Duodenal mucosa (tissue), 2 donors: Measurements from ENCODE around the gene TMEM150C.
A peak's percentile ranks its signal among the peaks of the same experiment; 100 is the strongest.

Source experiments
- H3K27ac ChIP-seq: one replicate; pipeline ENCODE4 v1.7.0; 2013; ENCODE audit warnings: low read depth, low read length
- H3K27me3 ChIP-seq, 2 donors: one replicate each; pipeline ENCODE4 v1.7.0; 2013; ENCODE audit warnings: low read length in 2 of 2, control low read depth in 1 of 2; ENCODE audit not compliant: insufficient read depth in 2 of 2, control insufficient read depth in 1 of 2
- H3K36me3 ChIP-seq, 2 donors: one replicate each; pipeline ENCODE4 v1.7.0; 2013; ENCODE audit warnings: low read length in 2 of 2, control low read depth in 1 of 2; ENCODE audit not compliant: insufficient read depth in 2 of 2, control insufficient read depth in 1 of 2
- H3K4me1 ChIP-seq, 2 donors: one replicate each; pipeline ENCODE4 v1.7.0; 2013; ENCODE audit warnings: low read length in 2 of 2, control low read depth in 1 of 2; ENCODE audit not compliant: insufficient read depth in 2 of 2, control insufficient read depth in 1 of 2
- H3K4me3 ChIP-seq, 2 donors: one replicate each; pipeline ENCODE4 v1.7.0; 2013; ENCODE audit warnings: low read length in 2 of 2, low read depth in 1 of 2
- H3K9ac ChIP-seq, 2 donors: one replicate each; pipeline ENCODE4 v1.7.0; 2013; ENCODE audit warnings: low read length in 2 of 2, low read depth in 1 of 2
- H3K9me3 ChIP-seq, 2 donors: one replicate each; pipeline ENCODE4 v1.7.0; 2013; ENCODE audit warnings: low read length in 2 of 2, control low read depth in 1 of 2; ENCODE audit not compliant: control insufficient read depth in 1 of 2

TMEM150C gene

DNA sequence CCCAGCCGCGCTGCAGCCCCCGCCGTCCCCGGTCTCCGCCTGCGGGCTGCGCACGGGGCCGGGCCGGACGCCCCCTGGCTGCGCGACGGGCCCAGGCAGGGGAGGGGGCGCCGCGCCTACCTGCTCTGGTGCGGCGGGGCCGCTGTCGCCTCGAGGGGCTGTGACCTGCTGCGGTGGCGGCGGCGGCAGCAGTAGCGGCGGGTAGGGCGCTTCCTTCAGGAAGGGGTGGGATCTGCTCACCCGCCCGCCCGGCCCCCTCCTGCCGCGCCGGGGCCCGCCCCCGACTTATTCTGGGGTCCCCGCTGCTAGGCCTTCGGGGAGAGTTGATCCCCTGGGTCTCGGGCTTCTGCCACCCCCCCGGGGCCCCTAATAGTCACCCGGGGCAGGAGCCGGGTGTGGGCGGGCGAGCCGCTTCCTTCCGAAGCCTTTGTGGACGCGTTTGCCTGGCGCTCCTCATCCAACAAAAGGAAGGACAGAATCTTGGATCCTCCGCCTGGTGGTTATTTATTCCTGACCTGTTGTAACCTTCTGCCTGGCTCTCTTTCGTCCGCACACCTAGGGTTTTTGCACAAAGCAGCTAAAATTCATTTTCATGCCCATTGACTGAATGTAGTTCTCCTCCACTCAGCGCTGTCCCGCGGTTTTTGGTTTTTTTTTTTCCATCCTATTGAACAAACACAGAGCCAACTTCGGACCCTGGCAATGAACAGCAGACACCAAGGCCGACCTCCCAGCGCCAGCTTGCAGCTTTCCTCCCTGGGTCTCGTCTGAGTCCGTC lies at the start of gene TMEM150C:
TSS of gene TMEM150C (minus strand) at position 203 of the 778 bp plus-strand sequence. CDS start 57,331 bp downstream, outside the sequence.
- Histone ChIP-seq H3K27me3 (peaks cover 0 to 10% of the 10 kb centered on the region in 2 donors), H3K4me3 (peak within 1 kb of the TSS; percentile 66 to 78), H3K27ac (no peak within 1 kb of the TSS), H3K4me1 (peaks cover 16 to 17% of the 10 kb centered on the region in 2 donors), H3K9ac (peak within 1 kb of the TSS; percentile 23 to 54), H3K9me3 (no peaks in the 10 kb centered on the region), H3K36me3 (no peaks in the 10 kb centered on the region)

DNA sequence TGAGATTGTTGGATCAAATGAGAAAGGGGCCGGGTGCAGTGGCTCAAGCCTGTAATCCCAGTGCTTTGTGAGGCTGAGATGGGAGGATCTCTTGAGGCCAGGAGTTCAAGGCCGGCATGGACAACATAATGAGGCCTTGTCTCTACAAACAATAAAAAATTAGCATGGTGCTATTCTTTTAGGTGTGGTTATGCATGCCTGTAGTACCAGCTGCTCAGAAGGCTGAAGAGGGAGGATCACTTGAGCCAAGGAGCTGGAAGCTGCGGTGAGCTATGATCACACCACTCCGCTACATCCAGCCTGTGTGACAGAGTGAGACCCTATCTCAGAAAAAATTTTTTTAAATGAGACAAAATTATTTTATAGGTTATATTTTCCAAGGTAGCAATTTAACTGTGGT lies 49.7 kb upstream of the TMEM150C start:
- H3K9me3 ChIP-seq, result no peaks in the 10 kb centered on the region
- H3K4me1 ChIP-seq, result no peaks in the 10 kb centered on the region
- no peaks in the 10 kb centered on the region for H3K36me3 ChIP-seq
- H3K27ac ChIP-seq, result no peak overlapping the region
- no peak overlapping the region for H3K4me3 ChIP-seq
- H3K27me3 ChIP-seq, result no peaks in the 10 kb centered on the region
- H3K9ac ChIP-seq, result no peak overlapping the region

DNA sequence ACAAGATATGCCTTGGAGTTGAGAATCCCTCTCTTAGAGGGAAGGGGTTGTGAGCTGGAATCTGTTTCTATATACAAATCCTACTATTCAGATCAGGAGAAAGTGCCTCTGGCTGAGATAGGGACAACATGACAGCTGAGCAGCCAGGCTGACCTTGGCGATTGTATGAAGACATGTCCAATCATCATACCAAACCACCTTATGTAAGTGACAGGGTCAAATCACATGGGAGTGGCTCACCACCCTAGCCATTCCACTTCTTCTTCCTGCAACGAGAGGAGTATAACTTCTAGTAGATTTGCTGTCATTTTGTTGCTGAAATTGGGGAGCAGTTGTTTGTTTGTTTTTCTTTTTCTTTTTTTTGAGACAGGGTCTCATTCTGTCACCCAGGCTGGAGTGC lies 48.3 kb upstream of the TMEM150C start:
- Histone ChIP-seq H3K4me1 (no peaks in the 10 kb centered on the region), H3K27ac (no peak overlapping the region), H3K27me3 (no peaks in the 10 kb centered on the region)

DNA sequence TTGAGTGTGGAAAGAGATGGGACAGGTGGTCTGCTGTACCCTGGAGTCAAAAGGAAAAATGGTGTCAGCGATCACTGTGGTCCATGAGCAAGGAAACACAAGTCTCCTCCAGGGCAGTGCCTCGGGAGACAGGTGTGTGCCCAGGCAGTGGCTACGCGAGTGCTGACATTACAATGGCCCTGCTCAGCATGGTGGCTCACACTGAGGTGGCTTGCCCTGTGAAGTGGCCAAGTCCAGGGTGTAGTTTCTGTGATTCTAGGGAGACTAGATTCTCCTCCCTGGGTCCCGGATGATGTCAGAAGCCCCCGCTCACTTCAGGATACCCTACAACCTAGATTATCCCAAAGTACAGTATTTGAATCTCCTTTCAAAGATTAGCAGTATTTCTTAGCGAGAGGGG lies 44.8 kb upstream of the TMEM150C start:
- no peaks in the 10 kb centered on the region for H3K9me3 ChIP-seq
- no peak overlapping the region for H3K27ac ChIP-seq
- H3K27me3 ChIP-seq, result no peaks in the 10 kb centered on the region
- H3K9ac ChIP-seq, result no peak overlapping the region
- H3K4me1 ChIP-seq, result no peaks in the 10 kb centered on the region
- H3K36me3 ChIP-seq, result no peaks in the 10 kb centered on the region
- no peak overlapping the region for H3K4me3 ChIP-seq

More for the DNA sequence above, 48.3 kb upstream of the TMEM150C start:
- H3K4me3 ChIP-seq, result no peak overlapping the region
- H3K36me3 ChIP-seq, result no peaks in the 10 kb centered on the region
- H3K9me3 ChIP-seq, result no peaks in the 10 kb centered on the region
- H3K9ac ChIP-seq, result no peak overlapping the region

DNA sequence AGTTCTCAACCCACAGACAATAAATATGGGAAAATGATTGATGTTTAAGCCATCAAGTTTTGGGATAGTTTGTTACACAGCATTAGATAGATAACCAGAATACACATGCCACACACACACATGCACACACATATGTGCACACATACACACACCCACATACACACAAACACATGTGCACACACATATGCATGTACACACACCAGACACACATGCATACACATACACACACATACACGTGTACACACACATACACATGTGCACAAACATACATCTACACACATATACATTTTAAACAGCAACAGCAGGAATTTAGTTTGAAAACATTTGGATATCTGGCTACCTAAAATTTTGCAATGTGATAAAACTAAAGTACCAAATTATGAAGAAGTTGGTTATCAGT lies 42.7 kb upstream of the TMEM150C start:
- Histone ChIP-seq H3K9ac (no peak overlapping the region), H3K27me3 (no peaks in the 10 kb centered on the region), H3K4me1 (no peaks in the 10 kb centered on the region), H3K27ac (no peak overlapping the region), H3K9me3 (no peaks in the 10 kb centered on the region), H3K36me3 (no peaks in the 10 kb centered on the region), H3K4me3 (no peak overlapping the region)

DNA sequence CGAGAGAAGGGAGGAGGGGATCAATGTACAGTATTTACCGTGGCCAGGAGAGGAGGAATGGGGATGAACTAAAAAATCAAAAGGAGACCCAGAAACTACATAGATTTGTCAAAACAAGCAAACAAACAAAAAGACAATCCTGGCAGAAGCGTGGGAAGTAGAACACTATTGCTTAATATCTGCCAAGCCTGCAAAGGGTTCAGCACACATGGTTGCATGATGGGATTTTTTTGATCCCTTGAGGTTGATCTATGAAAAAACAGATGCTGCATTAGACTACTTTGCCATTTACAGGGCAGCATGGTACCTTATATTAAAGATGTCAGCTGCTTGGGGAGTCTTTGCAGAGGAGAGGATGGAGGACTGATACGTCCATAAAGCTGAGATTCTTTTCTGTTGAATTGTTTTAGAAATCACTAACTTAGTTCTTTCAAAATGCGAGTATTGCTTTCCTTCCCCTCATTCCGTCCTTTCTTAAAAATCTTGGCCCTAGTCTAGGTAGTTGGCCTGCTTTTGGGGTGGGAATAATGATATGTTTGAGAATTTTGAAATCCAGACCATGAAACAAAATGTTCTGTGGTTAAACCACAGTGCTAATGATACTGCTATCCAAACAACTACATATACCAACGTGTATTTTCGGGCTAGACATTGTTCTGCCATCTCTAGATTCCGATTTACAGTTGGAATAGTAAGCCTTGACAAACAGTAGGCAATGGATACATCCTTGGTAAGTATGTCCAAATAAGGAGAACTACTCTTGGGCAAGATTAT lies 39.6 kb upstream of the TMEM150C start:
- H3K9me3 ChIP-seq, result no peaks in the 10 kb centered on the region
- no peak overlapping the region for H3K9ac ChIP-seq
- H3K27ac ChIP-seq, result no peak overlapping the region
- H3K27me3 ChIP-seq, result no peaks in the 10 kb centered on the region
- H3K4me3 ChIP-seq, result no peak overlapping the region
- H3K4me1 ChIP-seq, result no peaks in the 10 kb centered on the region
- H3K36me3 ChIP-seq, result no peaks in the 10 kb centered on the region

DNA sequence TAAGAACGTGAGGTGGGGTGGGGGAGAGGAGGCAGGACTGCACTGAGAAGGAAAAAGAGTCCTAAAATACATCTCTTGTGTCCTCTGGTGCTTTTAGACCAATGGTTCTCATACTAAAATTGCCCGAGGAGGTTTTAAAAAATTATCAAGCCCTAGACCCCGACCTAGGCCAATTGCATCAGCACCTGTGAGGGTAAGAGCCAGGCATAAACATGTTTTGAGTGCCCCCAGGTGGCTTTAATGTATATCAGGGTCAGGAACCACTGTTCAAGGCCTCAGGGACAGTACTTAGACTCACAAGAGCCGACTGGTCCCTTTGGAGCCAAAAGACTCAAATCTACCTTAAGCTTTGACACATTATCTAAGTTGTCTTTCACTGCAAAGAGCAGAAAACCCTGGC lies 37.5 kb upstream of the TMEM150C start:
- no peaks in the 10 kb centered on the region for H3K9me3 ChIP-seq
- no peaks in the 10 kb centered on the region for H3K27me3 ChIP-seq
- no peak overlapping the region for H3K4me3 ChIP-seq
- H3K27ac ChIP-seq, result no peak overlapping the region
- H3K9ac ChIP-seq, result no peak overlapping the region
- no peaks in the 10 kb centered on the region for H3K4me1 ChIP-seq
- H3K36me3 ChIP-seq, result no peaks in the 10 kb centered on the region

DNA sequence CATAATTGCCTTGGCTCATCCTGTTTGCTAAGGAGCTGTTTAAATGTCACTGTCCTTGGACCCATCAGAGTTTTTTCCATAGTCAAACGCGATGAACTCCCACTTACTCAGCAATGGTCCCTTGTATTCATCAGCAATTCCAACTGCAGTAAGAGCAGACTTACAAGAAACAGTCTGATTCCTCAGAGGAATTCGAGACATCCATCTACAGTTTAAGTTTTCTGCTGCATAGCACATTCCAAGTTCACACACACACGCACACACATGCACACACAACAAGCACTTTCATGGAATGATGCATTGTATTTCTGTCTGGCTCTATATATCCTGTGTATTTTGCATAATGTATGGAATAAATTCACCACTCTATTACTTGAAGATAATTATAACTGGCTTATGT lies 32.7 kb upstream of the TMEM150C start:
- Histone ChIP-seq H3K9me3 (no peaks in the 10 kb centered on the region), H3K9ac (no peak overlapping the region), H3K4me3 (no peak overlapping the region), H3K4me1 (peaks cover 0 to 11% of the 10 kb centered on the region in 2 donors), H3K36me3 (no peaks in the 10 kb centered on the region), H3K27me3 (no peaks in the 10 kb centered on the region), H3K27ac (no peak overlapping the region)

DNA sequence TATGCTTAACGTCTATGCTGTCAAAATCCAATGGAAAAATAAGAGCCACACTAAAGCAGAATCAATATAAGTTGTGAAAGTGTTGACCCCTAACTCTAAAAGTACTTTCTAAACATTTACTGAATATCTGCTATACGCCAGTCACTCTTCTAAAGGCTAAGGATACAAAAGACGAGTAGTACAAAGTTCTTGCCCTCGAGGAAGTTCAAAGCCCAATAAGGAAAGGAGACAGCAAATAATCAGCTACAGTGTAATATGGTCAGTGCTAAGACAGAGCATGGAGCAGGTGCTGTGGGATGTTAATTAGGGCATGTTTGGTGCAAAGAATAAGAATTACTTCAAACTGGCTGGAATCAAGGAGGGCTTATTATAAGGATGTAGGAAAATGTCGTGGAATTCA lies 31.6 kb upstream of the TMEM150C start:
- no peaks in the 10 kb centered on the region for H3K27me3 ChIP-seq
- no peaks in the 10 kb centered on the region for H3K9me3 ChIP-seq
- H3K27ac ChIP-seq, result no peak overlapping the region
- H3K4me1 ChIP-seq, result peaks cover 0 to 11% of the 10 kb centered on the region in 2 donors
- no peak overlapping the region for H3K9ac ChIP-seq
- H3K4me3 ChIP-seq, result no peak overlapping the region
- H3K36me3 ChIP-seq, result no peaks in the 10 kb centered on the region

DNA sequence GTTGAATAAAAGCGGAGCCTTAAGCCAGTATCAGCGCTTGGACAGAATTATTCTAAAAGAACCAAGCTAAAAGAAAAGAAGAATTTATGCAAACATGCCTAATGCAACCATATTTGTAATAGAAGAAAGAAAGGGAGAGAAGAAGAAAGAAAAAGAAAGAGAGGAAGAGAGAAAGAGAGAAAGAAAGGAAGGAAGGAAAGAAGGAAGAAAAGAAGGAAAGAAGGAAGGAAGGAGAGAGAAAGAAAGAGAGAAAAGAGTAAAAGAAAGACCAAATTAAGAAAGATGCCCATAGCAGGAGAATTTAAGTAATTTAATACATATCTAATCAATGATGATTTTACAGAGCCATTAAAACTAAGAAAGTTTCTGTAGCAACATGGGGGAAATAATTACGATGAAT lies 30.9 kb upstream of the TMEM150C start:
- Histone ChIP-seq H3K27ac (no peak overlapping the region), H3K36me3 (no peaks in the 10 kb centered on the region), H3K4me1 (peaks cover 0 to 11% of the 10 kb centered on the region in 2 donors), H3K9ac (no peak overlapping the region), H3K9me3 (no peaks in the 10 kb centered on the region), H3K27me3 (no peaks in the 10 kb centered on the region), H3K4me3 (no peak overlapping the region)
